Measurements from ENCODE around the gene SLCO2A1.

SLCO2A1 gene

GRCh38 chr3:133884054-133884886 is 145.5 kb downstream of the SLCO2A1 start:
- DNase-seq (ENCODE audit: low spot score): no peak

GRCh38 chr3:133883641-133884040 is 146.1 kb downstream of the SLCO2A1 start:
- no peak for DNase-seq (ENCODE audit: low spot score)

- DNase-seq (ENCODE audit: low spot score): no peak
These were observed 146.6 kb downstream of the SLCO2A1 start for GRCh38 chr3:133882986-133883586.

- DNase-seq (ENCODE audit: low spot score): no peak
These were observed 147.5 kb downstream of the SLCO2A1 start for GRCh38 chr3:133881939-133882825.

GRCh38 chr3:133881492-133881891 is 148.2 kb downstream of the SLCO2A1 start:
- no peak for DNase-seq (ENCODE audit: low spot score)

GRCh38 chr3:133880886-133881455 is 148.8 kb downstream of the SLCO2A1 start:
- no peak for DNase-seq (ENCODE audit: low spot score)

GRCh38 chr3:133880287-133880686 is 149.4 kb downstream of the SLCO2A1 start:
- DNase-seq (ENCODE audit: low spot score): no peak

GRCh38 chr3:133878518-133878917 is 151.2 kb downstream of the SLCO2A1 start:
- no peak for DNase-seq (ENCODE audit: low spot score)
